HG02884 (cell line): ENCODE measurements around the gene RIPOR3.
"Not testable (repeated sequence)": the region's sequence is repeated elsewhere in the genome, so short reads cannot be mapped to it uniquely, and the experiment has no call there.

ENCODE experiments used
- ATAC-seq: cut with Tn5 transposase; IDR thresholded peaks from one replicate; pipeline ENCODE4 v1.9.1; 2021; ENCODE audit warnings: mild to moderate bottlenecking, moderate library complexity; ENCODE audit not compliant: unreplicated experiment

The RIPOR3 gene

GRCh38 chr20:50682065-50682464, 9.3 kb downstream of the RIPOR3 start:
- no peak for ATAC-seq

DNA sequence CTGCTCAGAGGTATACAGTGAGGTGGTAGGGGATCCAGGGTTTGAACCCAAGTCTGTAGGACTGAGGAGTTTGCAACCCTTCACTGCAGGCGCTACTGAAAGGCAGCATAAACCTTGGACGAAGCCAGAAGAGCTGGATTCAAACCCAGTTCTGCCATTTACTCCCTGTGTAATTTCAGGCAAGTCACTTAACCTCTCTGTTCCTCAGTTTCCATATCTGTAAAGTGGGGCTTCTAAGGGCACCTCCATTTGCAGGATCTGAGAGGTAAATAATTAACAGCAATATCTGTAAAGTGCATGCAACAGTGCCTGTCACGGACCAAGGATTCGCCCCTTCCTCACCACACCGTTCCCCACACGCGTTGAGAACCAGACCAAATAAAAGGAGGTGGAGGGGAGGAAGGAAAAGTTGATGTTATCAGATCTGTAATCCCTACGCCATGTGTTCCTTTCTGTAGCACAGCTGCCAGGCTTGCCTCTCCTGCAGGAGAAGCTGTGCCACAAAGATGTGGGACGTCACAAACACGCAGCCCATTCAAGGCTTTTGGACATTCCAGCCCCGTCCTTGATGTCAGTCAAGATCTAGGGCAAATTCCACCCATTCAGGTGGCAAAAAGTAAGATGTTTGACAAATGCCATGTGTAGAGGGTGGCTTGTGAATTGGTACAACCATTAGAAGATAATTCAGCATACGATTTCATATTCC, 9.8 kb downstream of the RIPOR3 start:
- no peak for ATAC-seq

GRCh38 chr20:50680105-50680960, 11.0 kb downstream of the RIPOR3 start:
- no peak for ATAC-seq

- no peak for ATAC-seq
Measured at GRCh38 chr20:50679753-50680104, 11.6 kb downstream of the RIPOR3 start.

GRCh38 chr20:50678169-50678898, 13.0 kb downstream of the RIPOR3 start:
- no peak for ATAC-seq

GRCh38 chr20:50676858-50677257, 14.5 kb downstream of the RIPOR3 start:
- ATAC-seq: no peak

- ATAC-seq: not testable (repeated sequence)
Measured at GRCh38 chr20:50676377-50676731, 15.0 kb downstream of the RIPOR3 start.

DNA sequence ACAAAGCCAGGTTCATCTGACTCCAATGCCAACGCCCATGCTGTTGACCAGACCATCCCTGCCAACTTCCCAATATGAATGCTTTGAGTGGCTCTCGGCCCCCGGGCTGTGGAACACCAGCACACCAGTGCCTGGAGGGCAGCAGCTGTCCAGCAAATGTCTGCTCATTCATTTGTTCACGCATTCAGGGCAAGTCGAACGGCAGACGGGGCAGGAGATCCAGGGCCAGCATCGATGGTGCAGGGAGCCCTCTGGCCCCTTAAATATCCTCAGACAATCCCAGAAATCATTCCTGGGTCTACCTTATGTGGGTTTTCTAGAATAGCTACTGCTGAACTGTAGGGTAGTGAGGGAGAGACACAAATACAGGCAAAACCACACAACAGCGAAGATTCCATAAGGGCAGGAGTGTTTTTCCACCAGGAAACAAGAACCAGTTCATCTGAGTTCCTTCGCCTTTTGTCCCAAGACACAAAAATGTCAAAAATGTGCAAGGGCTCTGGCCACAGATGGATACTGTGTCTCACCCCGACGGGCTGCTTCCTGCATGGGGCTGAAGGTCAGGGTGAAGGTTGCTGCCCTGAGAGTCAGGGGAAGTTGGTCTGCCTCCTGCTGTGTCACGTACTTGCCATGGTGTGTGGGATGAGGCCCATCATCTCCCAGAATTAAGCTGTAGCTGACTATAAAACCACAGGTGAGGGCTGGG, 15.5 kb downstream of the RIPOR3 start:
- no peak for ATAC-seq

DNA sequence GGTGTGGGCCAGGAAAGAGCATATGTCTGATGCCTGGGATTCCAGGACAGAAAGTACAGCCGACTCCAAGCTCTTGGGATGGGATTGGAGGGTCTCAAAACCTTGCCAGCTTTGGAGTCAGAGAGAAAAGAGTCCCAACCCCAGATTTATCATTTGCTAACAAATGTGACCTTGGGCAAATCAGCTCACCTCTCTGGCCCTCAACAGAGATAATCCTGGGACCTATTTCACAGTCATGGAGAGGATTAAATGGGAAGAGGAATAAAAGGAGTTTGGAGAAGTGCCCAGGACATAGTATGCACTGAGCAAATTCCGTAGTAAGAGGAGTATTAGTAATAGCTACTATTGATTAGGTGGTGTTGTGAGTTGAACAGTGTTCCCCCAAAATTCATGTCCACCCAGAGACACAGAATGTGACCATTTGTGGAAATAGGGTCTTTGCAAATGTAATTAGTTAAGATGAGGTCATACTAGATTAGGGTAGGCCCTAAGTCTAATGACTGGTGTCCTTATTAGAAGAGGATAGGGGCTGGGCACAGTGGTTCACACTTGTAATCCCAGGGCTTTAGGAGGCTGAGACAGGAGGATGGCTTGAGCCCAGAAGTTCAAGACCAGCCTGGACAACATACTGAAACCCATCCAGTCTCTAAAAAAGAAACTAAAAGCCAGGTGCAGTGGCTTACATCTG, 17.1 kb downstream of the RIPOR3 start:
- ATAC-seq: no peak

- ATAC-seq: no peak
Measured at GRCh38 chr20:50673466-50674137, 17.7 kb downstream of the RIPOR3 start.

DNA sequence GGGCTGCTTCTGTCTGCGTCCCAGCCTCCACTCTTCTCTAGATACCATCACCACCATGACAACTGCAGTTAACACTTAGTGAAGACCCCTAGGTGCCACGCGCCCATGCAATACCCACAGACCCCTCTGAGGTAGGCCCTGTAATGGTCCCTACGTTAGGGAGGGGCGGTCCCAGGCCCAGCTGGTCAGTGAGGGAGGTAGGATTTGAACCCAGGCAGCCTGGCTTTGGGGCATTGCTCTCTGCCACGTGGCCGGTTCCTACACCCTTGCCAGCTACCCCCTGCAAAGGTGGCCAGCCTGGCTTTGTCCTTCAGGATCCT, 18.2 kb downstream of the RIPOR3 start:
- no peak for ATAC-seq

- ATAC-seq: no peak
Measured at GRCh38 chr20:50672400-50673145, 18.8 kb downstream of the RIPOR3 start.

GRCh38 chr20:50671626-50672025, 19.7 kb downstream of the RIPOR3 start:
- no peak for ATAC-seq

- not testable (repeated sequence) for ATAC-seq
Measured at GRCh38 chr20:50671010-50671409, 20.3 kb downstream of the RIPOR3 start.

GRCh38 chr20:50670126-50670862, 21.0 kb downstream of the RIPOR3 start:
- no peak for ATAC-seq

DNA sequence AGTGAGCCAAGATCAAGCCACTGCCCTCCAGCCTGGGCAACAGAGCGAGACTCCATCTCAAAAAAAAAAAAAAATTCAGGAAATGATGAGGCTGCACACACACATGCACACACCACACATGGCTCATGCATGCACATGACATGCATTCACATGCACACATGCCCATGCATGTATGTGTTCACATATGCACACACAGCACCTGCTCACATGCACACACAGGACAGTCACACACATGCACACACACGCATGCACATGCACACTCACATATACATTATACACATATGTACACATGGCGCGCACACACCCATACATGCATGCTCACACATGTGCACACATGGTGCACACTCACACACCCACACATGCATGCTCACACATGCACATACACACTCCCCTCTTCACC, 22.5 kb downstream of the RIPOR3 start:
- no peak for ATAC-seq

DNA sequence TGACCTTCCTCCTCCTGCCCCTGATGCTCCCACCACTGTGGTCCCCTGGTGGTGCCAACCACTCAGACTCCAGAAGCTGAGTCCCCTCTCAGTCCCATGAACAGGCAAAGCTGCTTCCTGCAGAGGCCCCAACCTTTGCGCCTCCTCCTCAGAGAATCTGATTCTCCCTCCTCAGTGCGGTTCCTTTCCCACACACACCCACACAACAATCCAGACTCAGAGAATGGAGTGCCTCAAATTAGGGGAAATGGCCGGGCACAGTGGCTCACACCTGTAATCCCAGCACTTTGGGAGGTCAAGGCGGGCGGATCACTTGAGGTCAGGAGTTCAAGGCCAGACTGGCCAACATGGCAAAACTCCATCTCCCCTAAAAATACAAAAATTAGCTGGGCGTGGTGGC, 23.0 kb downstream of the RIPOR3 start:
- no peak for ATAC-seq

DNA sequence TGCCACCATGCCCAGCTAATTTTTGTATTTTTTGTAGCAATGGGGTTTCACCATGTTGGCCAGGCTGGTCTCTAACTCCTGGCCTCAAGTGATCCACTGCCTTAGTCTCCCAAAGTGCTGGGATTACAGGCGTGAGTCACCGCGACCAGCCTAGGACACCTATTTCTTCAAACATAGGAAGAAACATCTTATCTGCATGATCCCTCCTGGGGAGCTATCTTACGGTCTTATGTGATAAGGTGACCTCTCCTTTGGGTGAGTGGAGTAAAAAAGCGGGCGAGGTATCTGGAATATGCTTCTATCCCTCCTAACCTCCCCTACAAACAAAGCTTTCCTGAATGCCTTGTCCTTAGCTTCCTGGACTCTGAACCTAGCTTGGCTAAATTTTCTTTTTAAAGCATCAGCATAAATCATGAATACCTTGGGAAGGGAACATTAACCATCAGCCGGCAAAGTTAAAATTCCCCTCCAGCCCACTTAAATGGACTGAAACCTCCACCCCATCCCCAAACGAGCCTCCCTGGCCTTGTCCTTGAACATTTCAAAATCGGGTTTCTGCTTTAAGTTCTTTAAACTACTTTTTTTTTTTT, 24.5 kb downstream of the RIPOR3 start:
- ATAC-seq: no peak
